IPS-15b (cell line): ENCODE data around the gene FGD4.

Experiments
- H3K27me3 ChIP-seq: one replicate; pipeline ENCODE4 v1.6.1; 2013; ENCODE audit warnings: low read length; ENCODE audit not compliant: control insufficient read depth, insufficient read depth
- H3K36me3 ChIP-seq: one replicate; pipeline ENCODE4 v1.6.1; 2013; ENCODE audit warnings: low read length; ENCODE audit not compliant: control insufficient read depth, insufficient read depth
- H3K4me1 ChIP-seq: one replicate; pipeline ENCODE4 v1.6.1; 2013; ENCODE audit warnings: mild to moderate bottlenecking, low read length; ENCODE audit not compliant: control insufficient read depth, insufficient read depth
- H3K4me3 ChIP-seq: one replicate; pipeline ENCODE4 v1.5.1; 2013; ENCODE audit warnings: low read depth, low read length
- H3K9ac ChIP-seq: one replicate; pipeline ENCODE4 v1.6.1; 2013; ENCODE audit warnings: low read depth, mild to moderate bottlenecking, low read length
- H3K9me3 ChIP-seq: one replicate; pipeline ENCODE4 v1.6.1; 2013; ENCODE audit warnings: mild to moderate bottlenecking, low read length; ENCODE audit not compliant: control insufficient read depth, insufficient read depth

Gene FGD4

DNA sequence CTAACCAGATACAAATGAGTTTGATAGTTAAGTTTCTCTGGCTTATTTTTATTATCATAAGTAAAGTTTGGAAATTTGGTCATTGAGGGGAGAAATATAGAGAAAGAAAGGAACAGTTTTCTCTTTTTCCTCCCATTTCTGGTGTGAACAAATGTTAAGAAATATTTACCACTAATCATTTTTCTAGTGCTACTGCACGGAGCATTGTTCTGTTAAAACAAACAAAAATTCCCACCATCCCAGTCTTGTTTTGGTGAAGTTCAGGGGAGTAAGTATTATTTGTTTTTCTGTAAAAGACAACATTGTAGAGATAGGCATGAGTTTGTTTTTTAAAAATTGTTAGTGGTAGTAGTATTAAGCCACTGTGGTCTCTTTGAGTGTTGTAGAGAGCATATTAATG, 135.3 kb downstream of the FGD4 start:
- H3K27me3 ChIP-seq, result no peaks in the 10 kb centered on the region
- H3K4me1 ChIP-seq, result peaks cover 14% of the 10 kb centered on the region
- H3K36me3 ChIP-seq, result no peaks in the 10 kb centered on the region
- no peak overlapping the region for H3K9ac ChIP-seq
- no peak overlapping the region for H3K4me3 ChIP-seq
- H3K9me3 ChIP-seq, result no peaks in the 10 kb centered on the region

DNA sequence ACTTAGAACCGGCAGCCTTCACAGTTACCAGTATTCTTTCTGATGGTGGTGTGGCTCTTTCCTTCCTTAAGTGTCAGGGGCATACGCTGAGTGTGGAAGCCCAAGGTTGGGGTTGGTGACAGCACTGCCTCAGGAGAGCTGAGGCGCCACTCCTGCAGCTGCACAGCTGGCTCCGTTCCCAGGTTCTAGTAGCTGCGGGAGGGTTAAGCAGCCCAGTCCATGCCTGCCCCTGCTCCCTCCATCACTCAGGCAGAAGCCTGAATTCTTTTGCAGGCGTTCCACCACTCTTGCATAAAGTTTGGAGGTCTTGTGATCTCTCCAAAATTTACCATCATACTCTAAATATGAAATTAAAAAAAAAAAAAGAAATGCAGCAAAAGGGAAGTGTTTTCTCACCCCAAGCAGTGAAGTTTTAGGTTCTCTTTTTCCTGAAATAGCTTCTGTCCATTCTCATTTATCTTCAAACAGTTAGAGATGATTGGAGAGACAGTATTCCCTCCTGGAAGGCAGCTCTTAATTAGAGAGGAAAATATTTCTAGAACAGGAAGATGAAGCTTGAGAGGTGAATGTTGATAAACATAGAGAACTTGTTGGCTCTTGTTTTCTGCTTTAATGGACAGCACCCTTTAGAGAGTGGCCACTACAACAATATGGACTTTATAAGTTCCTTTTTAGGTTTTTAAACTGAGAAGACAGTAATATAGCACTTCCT, 136.1 kb downstream of the FGD4 start:
- Histone ChIP-seq H3K36me3 (no peaks in the 10 kb centered on the region), H3K27me3 (no peaks in the 10 kb centered on the region), H3K4me3 (no peak overlapping the region), H3K9me3 (no peaks in the 10 kb centered on the region), H3K4me1 (peaks cover 18% of the 10 kb centered on the region), H3K9ac (no peak overlapping the region)

DNA sequence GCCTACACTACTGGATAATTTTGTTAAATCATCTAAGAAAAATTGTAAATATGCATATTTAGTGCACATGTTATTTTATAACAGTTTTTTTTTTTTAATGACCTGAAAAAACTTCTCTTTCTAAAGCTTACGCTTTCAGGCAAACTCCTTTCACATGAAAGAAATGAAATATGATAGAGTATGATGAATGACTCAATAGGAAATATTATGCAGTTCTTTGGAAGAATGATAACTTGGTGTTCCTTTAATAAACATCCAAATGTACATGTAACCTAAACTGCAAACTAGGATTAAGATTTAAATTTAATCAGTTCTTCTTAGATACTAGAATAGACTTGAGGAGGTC, 136.6 kb downstream of the FGD4 start:
- Histone ChIP-seq H3K36me3 (no peaks in the 10 kb centered on the region), H3K9me3 (no peaks in the 10 kb centered on the region), H3K4me1 (peaks cover 18% of the 10 kb centered on the region), H3K27me3 (no peaks in the 10 kb centered on the region), H3K4me3 (no peak overlapping the region), H3K9ac (no peak overlapping the region)

DNA sequence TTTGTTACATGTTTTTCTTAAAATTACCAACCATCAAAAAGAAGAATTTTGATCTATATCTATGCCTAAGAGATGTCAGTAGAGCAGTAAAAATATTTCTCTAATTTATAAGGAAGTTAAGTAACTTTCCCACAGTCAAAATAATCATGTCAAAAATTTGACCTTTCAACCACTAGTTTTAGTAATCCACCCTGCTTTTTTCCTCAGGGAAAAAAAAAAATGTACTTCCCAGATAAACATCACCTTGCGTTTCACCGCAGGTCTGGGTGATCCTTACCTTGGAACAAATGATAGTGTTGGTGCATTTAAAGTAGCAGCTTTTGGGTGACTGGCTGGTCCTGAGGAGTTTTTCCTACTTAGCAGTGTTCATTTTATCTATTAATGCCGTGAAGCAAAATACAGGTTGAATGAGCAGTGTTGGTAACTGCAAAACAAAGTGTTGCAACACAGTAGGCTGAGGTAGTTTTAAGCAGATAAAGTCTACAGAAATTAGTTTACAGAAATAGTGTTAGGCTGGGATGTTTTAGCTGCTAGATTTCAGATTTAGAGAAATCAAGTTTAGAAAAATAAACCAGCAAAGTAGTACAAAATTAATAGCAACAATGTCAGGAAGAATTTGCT, 142.5 kb downstream of the FGD4 start:
- no peaks in the 10 kb centered on the region for H3K27me3 ChIP-seq

DNA sequence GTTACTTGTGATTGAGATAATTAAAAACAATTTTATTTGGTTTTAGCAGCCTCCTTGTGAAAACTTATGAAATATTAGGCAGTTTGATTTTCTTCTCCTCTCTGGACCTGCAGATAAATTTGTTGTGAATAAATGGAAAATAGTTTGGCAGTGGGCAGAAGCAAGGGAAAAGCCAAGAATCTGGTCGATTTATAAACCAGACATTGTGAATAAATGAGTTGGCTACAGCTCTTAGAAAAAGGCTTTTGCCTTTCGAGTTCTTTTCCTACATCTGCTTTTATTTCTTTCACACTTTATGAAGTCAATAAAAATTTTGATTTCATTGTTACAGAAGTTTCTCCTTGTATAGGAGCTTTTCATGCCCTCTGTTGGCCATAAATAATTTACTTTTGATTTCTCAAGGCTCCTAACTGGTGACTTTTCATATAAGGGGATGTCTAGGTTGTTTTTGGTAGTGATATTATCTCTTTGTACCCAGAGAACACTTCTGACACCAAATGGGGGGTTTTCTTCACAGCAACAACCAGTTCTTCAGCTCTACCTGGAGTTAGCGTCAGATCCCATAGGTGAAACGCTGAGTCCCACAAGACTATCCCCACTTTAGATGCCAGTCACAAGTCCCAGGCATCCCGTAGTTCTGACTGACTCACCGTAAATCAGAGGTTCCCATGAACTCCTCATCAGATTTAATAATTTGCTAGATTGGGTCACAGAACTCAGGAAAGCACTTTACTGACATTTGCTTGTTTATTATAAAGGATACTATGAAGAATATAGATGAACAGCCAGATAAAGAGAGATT, 143.3 kb downstream of the FGD4 start:
- Histone ChIP-seq H3K4me3 (no peak overlapping the region), H3K9me3 (no peaks in the 10 kb centered on the region), H3K9ac (no peak overlapping the region), H3K4me1 (peaks cover 22% of the 10 kb centered on the region), H3K27me3 (no peaks in the 10 kb centered on the region), H3K36me3 (no peaks in the 10 kb centered on the region)

More for the DNA sequence above, 142.5 kb downstream of the FGD4 start:
- Histone ChIP-seq H3K36me3 (no peaks in the 10 kb centered on the region), H3K9ac (no peak overlapping the region), H3K4me1 (peaks cover 22% of the 10 kb centered on the region), H3K9me3 (no peaks in the 10 kb centered on the region), H3K4me3 (no peak overlapping the region)

DNA sequence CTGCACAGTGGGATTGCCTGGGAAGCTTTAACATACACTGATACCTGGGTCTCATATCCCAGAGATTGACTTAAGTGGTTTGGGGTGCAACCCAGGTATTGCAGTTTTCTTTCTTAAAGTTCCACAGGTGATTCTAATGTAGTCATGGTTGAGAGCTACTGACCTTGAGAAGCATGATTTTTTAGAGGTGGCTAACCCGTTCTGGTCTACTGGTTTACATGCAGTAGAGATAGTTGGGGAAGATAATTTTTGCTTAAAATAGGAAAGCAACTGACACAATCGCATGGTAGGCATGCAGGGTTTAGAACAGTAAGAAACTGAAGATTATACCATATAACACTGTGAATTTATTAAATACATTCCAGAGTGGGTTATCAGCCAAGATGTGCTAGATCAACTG, 145.5 kb downstream of the FGD4 start:
- no peaks in the 10 kb centered on the region for H3K9me3 ChIP-seq
- H3K4me3 ChIP-seq, result no peak overlapping the region
- no peaks in the 10 kb centered on the region for H3K36me3 ChIP-seq
- H3K9ac ChIP-seq, result no peak overlapping the region
- no peaks in the 10 kb centered on the region for H3K27me3 ChIP-seq
- H3K4me1 ChIP-seq, result peaks cover 27% of the 10 kb centered on the region

DNA sequence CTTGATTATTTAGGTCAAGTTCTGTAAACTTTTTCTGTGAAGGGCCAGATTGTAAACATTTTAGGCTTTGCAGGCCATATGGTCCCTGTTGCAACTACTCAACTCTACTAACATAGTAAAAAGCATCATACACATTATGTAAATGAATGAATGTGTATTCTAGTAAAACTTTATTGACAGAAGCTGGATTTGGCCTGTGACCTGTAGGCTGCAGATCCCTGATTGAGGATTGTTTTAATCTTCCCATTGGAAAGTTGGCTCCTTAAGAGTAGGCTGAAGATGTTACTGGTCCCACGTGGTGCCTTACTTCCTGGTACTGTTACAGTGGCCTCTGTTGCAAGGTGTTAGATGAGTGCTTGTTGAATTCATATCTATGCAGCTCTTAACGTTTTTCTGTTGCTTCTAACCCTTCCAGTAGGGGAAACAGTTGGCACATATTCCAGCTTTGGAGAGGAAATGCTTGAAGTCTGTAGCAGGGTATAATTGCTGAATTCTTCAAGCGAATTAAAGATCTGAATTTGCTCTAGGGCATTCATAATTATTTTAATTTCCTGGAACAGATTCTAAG, 146.1 kb downstream of the FGD4 start:
- Histone ChIP-seq H3K4me3 (no peak overlapping the region), H3K36me3 (no peaks in the 10 kb centered on the region), H3K27me3 (no peaks in the 10 kb centered on the region), H3K9me3 (no peaks in the 10 kb centered on the region), H3K9ac (no peak overlapping the region), H3K4me1 (peaks cover 26% of the 10 kb centered on the region)

DNA sequence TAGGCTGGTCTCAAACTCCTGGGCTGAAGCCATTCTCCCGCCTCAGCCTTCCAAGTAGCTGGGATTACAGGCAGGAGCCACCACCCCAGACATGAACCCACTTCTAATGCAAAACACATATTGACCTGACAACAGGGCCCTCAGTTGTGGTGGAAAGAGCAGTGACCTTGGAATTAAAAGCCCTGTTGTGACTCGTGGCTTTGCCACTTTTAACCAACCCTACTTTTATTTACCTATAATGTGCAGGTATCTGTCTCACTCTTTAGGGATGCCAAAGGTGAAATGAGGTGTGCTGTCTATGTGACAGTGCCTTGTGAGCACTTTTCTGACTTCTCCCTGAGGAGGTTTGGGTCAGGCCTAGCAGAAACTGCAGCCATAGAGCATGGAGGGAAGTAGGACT, 146.9 kb downstream of the FGD4 start:
- peaks cover 26% of the 10 kb centered on the region for H3K4me1 ChIP-seq
- H3K36me3 ChIP-seq, result no peaks in the 10 kb centered on the region
- H3K9ac ChIP-seq, result no peak overlapping the region
- H3K9me3 ChIP-seq, result no peaks in the 10 kb centered on the region
- no peaks in the 10 kb centered on the region for H3K27me3 ChIP-seq
- no peak overlapping the region for H3K4me3 ChIP-seq

DNA sequence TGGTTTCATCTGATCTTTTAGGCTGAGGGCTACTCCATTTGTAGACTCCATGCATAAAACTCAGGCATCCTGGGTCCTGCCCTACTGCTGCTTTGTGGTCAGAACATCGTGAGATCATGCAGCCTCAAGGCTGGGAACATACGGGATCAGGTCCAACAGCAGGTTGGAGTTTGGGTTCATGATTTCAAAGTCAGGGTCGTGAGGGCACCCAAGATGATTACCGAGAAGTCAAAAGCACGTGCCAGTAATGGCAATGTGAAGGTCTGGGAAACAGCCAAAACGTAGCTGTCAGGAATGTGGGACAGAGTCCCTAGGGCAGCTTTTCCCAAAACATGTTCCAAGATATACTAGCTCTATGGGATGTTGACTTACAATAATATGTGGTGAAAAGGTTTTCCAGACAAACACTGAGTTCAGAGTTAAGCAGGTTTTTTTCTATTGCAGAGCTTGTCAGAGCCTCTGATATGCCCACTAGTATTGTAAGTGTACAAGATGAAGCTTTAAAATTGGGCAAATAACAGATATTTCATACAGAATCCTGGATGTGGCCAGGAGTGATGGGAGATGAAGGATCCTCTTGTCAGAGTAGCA, 149.4 kb downstream of the FGD4 start:
- no peak overlapping the region for H3K9ac ChIP-seq
- H3K4me1 ChIP-seq, result peaks cover 20% of the 10 kb centered on the region
- no peak overlapping the region for H3K4me3 ChIP-seq
- H3K9me3 ChIP-seq, result no peaks in the 10 kb centered on the region
- no peaks in the 10 kb centered on the region for H3K36me3 ChIP-seq
- H3K27me3 ChIP-seq, result no peaks in the 10 kb centered on the region

DNA sequence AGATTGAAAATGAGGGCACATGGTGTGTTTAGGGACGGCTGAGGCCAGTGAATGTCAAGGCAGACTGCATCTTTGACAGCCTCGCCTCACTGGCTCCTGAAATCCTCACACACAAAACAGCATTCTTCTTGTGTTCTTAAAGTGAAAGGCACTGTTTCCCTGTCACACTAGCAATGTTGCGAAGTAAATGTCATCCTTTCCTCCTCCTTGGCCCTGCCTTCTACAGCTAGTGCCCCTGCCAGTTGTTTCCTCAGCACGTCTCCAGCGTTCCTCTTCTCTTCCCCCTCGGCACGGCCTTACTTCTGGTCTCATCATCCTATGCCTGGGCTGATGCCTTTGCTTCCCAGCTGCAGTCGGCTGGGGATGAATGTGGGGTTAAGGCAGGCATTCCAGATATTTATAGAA, 150.3 kb downstream of the FGD4 start:
- Histone ChIP-seq H3K9me3 (no peaks in the 10 kb centered on the region), H3K9ac (no peak overlapping the region), H3K36me3 (no peaks in the 10 kb centered on the region), H3K27me3 (no peaks in the 10 kb centered on the region), H3K4me1 (peaks cover 20% of the 10 kb centered on the region), H3K4me3 (no peak overlapping the region)

DNA sequence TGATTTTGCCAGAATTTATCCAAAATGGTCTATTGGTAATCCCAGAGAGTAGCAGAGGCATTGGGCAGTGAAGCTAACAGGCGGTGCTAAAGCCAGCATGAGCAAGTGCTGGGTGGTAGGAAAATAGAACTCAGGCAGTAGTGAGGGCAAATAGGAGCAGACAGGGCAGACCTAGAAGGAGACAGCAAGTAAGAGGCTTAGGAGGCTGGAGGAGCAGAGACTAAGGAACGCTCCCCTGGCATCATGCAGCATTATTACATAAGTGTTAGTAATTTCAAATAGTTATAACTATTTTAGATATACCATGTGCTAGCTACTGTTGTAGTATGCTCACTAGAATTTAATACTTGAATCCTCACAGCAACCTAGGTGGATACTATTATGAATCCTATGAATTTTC, 151.7 kb downstream of the FGD4 start:
- H3K9me3 ChIP-seq, result no peaks in the 10 kb centered on the region
- no peak overlapping the region for H3K9ac ChIP-seq
- no peaks in the 10 kb centered on the region for H3K36me3 ChIP-seq
- no peaks in the 10 kb centered on the region for H3K27me3 ChIP-seq
- H3K4me1 ChIP-seq, result peaks cover 7% of the 10 kb centered on the region
- H3K4me3 ChIP-seq, result no peak overlapping the region
